ENCODE results near the gene LRMDA. TPM values are rescaled to one million over a fixed set of nuclear protein-coding genes. Genes with fewer than 3 reads are reported as not detected.

The LRMDA gene
- total and polyA plus RNA-seq, 2 of the 8 experiments (the other 6 are each of a cell fraction or from before 2014, with no cell fraction given) = 0.86 to 2.8 TPM

- H4K20me1 ChIP-seq (replicated peaks in 1 of 2; ENCODE audit: control insufficient read depth in 1 of 2, insufficient read depth in 2 of 2, low read length in 2 of 2) = no peaks in the 10 kb centered on the region
- H3K79me2 ChIP-seq (ENCODE audit: control insufficient read depth in 1 of 2, insufficient read depth in 2 of 2, low read length in 2 of 2) = no peaks in the 10 kb centered on the region
- no peak overlapping the region for H3K23ac ChIP-seq (ENCODE audit: insufficient read length)
- no peak overlapping the region for H4K8ac ChIP-seq (ENCODE audit: extremely low read depth, insufficient read depth, low read length)
- H3K9ac ChIP-seq (replicated peaks in 1 of 4; ENCODE audit: extremely low read depth in 1 of 4, low read depth in 3 of 4, low read length in 3 of 4) = no peak overlapping the region
- H3K23me2 ChIP-seq (ENCODE audit: low read depth, low read length) = no peaks in the 10 kb centered on the region
- POLR2A ChIA-PET (ENCODE audit: partially characterized antibody) = interaction anchor here (1.0 kb wide), 1 partner anchor 11 kb away, joined by 4 read pairs; no protein-coding TSS in a partner anchor
- no peak overlapping the region for H3K4ac ChIP-seq (replicated peaks; ENCODE audit: insufficient read length, low read depth, low read length)
- H2BK12ac ChIP-seq (ENCODE audit: low read depth, low read length) = no peak overlapping the region
- H2BK120ac ChIP-seq (replicated peaks; ENCODE audit: low read depth, low read length) = no peak overlapping the region
- no peak overlapping the region for H4K5ac ChIP-seq (ENCODE audit: insufficient read length, low read depth, low read length)
- no peak for FAIRE-seq
- H3K79me1 ChIP-seq (ENCODE audit: low read depth, low read length) = no peaks in the 10 kb centered on the region
- H3K27ac ChIP-seq (ENCODE audit: low read depth, low read length) = no peak overlapping the region
- no peak overlapping the region for H3K14ac ChIP-seq (ENCODE audit: insufficient read length)
- TF ChIP-seq SRF (IDR thresholded peaks at IDR 0.05; ENCODE audit: low read depth, low read length) (no peak), SUZ12 (IDR thresholded peaks at IDR 0.05; ENCODE audit: low read length) (no peak), SP1 (IDR thresholded peaks at IDR 0.05; ENCODE audit: low read depth, low read length) (no peak)
- no peak overlapping the region for H2BK20ac ChIP-seq (ENCODE audit: low read length)
- H3K4me2 ChIP-seq (ENCODE audit: insufficient read depth in 1 of 2, low read depth in 2 of 2, low read length in 2 of 2) = no peak overlapping the region
- no peak overlapping the region for H3K4me3 ChIP-seq (ENCODE audit: extremely low read depth in 1 of 4, insufficient read depth in 2 of 4, low read depth in 3 of 4, low read length in 4 of 4)
- H3K4me1 ChIP-seq (replicated peaks in 1 of 4; ENCODE audit: control insufficient read depth in 3 of 4, insufficient read depth in 4 of 4, low read length in 3 of 4) = no peaks in the 10 kb centered on the region
- WGBS, 2 experiments (ENCODE audit: extremely low coverage in 1 of 2, insufficient coverage in 1 of 2, insufficient read length in 1 of 2, insufficient replicate concordance in 2 of 2, low coverage in 1 of 2, low lambda C conversion rate in 2 of 2, missing lambda C conversion rate in 1 of 2) = 86% methylated on average over 2 of the region's 2 CpGs; no CpG with 5 or more reads in 1 of the 2 experiments
- no peak overlapping the region for H2BK5ac ChIP-seq (ENCODE audit: low read depth, low read length)
- no peak overlapping the region for H2AK5ac ChIP-seq (ENCODE audit: low read depth, low read length)
- H2AFZ ChIP-seq (ENCODE audit: low read length) = no peak overlapping the region
- H3K18ac ChIP-seq (ENCODE audit: extremely low read depth, low read length) = no peak overlapping the region
- CTCF ChIA-PET (ENCODE audit: partially characterized antibody) = no interaction called here
- no peaks in the 10 kb centered on the region for H3K27me3 ChIP-seq (replicated peaks in 1 of 4; ENCODE audit: control insufficient read depth in 3 of 4, extremely low read depth in 1 of 4, insufficient read depth in 3 of 4, low read length in 3 of 4)
- no peaks in the 10 kb centered on the region for H3K36me3 ChIP-seq (ENCODE audit: control insufficient read depth in 2 of 4, insufficient read depth in 4 of 4, low read length in 3 of 4)
- no peak for DNase-seq (ENCODE audit: low read depth in 1 of 2, low spot score in 2 of 2)
- no peak overlapping the region for H4K91ac ChIP-seq (replicated peaks; ENCODE audit: insufficient read length, low read length)
- no peak overlapping the region for H3K56ac ChIP-seq (replicated peaks; ENCODE audit: insufficient read length, low read depth, low read length)
- H3K9me3 ChIP-seq (ENCODE audit: insufficient read depth in 2 of 2, low read depth in 1 of 2, low read length in 1 of 2) = peaks cover 4 to 11% of the 10 kb centered on the region in 2 experiments; a peak in 3 of 4 replicates
- no peak overlapping the region for H2BK15ac ChIP-seq (ENCODE audit: low read length)
Observed at GRCh38 chr10:76073524-76073923, 642.1 kb downstream of the LRMDA start.
